Measurements from ENCODE around the gene TULP4.
"Not testable (repeated sequence)": the region's sequence is repeated elsewhere in the genome, so short reads cannot be mapped to it uniquely, and the experiment has no call there.

The TULP4 gene

GRCh38 chr6:158366363-158366762 is 54.1 kb downstream of the TULP4 start:
- no peak for DNase-seq

- no peak for DNase-seq
Observed at GRCh38 chr6:158367816-158368215, 55.6 kb downstream of the TULP4 start.

DNA sequence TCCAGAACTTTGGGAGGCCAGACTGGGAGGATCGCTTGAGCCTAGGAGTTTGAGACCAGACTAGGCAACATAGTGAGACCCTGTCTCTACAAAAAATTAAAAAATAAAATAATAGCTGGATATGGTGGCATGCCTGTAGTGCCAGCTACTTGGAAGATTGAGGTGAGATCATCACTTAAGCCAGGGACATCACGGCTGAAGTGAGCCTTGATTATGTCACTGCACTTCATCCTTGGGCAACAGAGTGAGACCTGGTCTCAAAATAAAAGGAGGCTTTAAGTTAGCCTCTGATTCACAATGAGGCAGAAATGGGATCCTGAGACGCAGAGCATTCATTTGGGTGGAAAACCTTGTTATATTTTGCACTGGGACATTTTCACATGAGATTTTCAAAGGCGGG is 57.0 kb downstream of the TULP4 start:
- no peak for DNase-seq

DNA sequence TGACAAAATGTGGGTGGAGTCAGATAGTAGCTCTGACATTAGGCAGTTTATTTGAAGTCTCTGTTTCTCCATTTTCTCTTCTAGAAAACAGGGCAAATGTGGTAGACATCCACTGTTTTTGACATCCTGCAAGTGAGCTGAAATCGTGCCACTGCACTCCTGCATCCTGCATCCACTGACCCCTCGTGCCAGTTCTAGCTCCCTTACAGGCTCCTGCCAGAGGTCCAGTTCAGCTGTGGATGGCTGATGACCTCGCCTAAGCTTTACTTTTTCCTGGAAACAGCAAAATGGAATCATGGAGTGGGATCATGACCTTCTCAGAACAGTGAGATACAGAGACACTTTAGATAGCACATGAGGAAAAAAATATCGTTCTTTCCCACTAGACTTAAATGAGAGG is 58.5 kb downstream of the TULP4 start:
- DNase-seq, result no peak

DNA sequence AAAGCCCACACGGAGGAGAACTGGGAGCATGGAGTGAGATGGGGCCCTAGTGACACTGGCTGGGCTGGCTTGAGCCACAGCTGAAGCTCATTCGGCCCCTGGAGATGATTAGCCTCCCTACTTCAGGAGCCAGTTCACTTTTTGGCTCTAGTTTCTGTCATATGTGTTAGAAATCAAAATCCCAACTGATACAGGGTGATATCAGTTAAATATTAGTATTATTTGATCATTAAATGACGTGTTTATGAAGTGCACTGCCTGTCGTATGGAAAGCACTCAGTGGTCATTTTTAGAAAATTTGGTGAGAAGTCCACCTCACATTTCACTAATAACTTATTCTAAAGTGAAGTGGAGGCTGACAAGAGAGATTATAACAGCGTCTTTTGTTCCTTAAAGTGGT is 59.0 kb downstream of the TULP4 start:
- no peak for DNase-seq

DNA sequence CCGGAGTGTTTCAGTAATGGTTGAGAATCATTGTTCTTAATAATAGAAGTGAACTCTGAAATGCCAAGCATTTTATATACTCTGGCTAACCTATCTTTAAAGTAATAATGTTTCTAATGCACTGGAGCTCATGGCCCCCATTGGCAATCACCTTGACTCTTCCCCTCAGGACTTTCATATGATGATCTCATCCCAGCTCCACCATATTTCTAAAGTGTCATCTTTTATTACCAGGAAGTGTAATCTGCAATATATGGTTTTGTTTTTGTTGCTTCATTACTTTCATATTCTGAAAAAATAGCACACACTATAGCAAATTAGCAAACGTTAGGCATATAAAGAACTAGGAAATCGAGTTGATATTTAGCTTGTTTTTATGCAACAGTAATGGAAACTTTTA is 60.3 kb downstream of the TULP4 start:
- no peak for DNase-seq

- DNase-seq, result no peak
Observed at GRCh38 chr6:158373214-158373613, 60.9 kb downstream of the TULP4 start.

- DNase-seq, result no peak
Observed at GRCh38 chr6:158374020-158374419, 61.8 kb downstream of the TULP4 start.

DNA sequence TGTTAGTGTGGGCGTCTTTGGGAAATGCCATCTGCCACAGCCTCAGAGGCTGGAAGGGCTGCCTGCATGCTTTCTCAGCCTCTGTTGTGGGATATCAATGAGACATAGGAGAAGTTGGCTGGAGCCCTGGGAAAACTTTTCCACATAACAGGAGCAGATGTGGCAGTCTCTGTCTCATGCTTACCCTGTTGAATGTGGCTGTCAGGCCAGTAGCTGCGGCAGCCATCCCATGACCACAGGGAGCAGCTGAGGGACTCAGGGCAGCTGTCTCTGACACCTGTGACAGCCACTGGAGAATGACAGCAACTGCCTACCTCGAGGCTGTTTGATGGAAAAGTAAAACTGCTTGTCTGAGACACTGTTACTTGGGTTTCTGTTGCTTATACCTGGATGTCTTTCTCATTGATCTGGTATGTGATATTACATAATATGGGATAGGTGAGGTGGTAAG is 64.4 kb downstream of the TULP4 start:
- DNase-seq, result no peak

DNA sequence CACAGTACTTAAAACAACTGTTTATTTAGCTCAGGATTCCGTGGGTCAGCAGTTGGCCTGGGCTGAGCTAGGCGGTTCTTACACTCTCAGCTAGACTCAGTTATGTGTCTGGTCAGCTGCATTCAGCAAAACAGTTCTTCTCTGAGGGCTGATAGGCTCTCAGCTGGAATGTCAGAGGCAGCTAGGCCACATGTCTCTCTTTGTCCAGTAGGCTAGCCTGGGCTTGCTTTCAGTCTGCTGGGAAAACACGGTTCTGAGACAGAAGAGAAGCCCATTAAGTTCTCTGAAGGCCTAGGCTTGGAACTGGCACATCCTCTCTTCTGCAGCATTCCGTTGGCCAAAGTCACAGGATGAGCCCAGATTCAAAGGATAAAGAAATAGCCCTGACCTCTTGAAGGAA is 65.6 kb downstream of the TULP4 start:
- DNase-seq, result no peak

DNA sequence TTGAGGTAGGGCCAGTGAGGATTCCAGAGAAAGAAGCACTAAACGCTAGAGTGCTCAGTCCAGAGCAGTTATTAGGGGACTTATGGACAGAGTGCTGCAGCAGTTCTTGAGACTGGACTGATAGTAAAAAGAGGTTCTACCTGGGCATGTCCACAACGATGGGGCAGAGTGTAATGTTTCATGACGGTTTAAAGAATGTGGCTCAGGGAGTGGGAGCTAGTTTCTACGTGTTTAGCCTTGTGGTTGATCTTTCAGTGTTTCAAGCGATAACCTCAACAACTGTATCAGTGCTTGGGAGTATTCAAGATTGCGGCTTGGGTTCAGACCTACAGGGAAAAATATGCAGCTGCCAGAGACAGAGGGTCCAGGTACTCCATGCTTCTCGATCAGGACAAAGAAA is 67.1 kb downstream of the TULP4 start:
- no peak for DNase-seq

DNA sequence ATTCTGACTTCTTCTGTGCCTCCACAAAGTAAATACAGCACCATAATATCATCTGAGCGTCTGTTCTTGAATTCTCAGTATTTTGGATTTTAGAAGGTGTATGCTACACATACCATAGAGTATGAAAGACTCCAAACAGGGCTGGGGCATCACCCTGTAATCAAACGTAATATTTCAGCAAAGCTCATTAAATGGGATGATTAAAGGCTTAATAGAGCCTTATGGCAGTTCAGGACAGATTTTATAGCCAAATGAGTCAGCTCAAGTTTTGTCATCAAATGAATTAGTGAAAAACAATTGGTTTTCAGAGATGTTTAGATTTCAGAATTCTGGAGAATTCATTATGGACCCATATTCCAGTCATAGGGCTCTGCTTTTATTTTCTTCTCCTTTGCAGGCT is 68.9 kb downstream of the TULP4 start:
- no peak for DNase-seq

DNA sequence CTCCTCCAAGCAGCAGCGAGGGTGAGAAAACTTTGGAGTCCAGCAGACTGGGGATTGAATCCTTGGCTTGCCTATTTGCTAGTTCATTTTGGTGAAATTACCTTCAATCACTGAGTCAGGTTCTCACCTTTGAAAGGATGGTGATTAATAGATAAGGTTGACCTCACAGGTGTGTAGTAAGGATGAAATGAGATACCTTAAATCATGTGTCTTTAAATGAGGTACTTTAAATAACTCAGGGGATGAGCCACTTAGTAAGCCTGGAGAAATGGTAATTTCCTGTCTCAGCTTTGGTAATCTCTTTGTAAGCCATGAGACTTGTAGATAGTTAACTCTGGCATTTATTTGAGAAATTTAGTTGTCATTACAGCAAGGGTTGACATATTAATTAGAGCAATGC is 70.2 kb downstream of the TULP4 start:
- no peak for DNase-seq

DNA sequence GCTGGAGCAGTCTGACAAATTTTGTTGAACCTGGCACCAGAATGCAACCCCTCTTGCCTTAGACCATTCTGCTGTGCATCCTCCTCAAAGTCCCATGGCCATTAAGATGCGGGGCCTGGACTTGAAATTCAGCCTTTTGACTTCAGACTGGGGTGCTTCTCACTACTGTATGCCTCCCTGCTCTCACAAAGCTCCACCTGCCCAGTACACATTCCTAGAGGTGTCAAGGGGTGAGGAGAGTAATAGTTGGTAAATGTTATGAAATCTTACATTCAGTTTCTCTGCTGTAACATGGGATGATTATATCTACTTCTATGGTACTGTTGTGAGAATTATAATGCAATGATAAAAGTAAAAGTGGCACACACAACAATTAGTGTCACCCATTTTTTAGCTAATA is 70.8 kb downstream of the TULP4 start:
- no peak for DNase-seq

DNA sequence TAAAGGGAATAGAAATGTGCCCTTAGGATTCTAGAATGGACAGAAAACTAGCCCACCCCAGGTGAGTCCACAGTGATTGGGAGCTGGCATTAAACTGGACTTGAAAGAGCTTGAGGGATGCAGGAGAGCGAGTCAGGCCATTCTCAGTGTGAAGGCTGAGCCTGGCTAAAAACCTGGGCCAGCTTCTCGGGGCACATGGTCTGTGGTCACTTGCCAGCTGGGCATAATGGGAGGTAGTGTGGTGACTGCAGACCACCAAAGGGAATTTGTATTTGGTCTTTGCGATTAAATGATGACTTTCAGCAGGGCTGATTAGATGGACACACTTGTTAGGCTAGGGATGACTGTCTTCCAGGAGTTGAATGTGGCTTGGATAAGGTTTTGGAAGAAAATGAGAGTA is 71.3 kb downstream of the TULP4 start:
- DNase-seq, result no peak

DNA sequence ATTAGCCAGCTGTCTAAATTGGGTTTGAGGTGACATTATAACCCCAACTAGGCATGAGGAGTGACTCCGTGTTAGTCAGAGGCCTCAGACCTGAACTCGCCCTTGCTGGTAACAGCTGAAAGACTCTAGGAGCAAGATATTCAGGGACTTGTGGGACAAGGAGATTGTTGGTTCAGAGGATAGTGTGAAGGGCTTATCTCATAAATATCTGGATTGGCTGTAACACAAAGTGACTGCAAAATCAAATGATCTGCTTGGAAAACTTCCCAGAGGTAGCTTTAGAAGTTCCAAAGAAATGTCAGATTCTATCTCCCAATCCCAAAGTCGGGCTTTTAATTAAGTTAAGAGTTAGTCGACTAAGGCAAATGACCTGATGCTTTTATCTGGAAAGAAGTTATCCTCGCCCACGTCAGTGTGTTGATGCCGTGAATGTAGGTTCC is 72.4 kb downstream of the TULP4 start:
- DNase-seq, result no peak

DNA sequence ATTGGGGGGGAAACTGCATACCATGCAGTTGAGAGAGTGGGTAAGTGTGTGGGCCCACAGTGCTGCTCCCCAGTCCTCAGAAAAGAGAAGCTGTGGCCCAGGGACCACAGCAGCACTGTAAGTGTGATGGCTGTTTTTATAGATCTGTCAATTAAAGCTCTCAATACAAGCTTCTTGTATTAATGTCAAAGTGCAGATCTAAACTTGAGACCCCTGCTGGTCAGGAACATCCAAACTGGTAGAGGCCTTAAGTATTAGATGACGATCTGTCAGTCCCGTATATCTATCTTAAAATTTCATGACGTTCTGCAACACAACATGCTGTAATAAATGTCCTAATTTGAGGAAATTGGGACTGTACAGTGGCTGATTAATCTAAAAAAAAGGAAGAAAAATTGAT is 74.8 kb downstream of the TULP4 start:
- DNase-seq, result peak; percentile 11

DNA sequence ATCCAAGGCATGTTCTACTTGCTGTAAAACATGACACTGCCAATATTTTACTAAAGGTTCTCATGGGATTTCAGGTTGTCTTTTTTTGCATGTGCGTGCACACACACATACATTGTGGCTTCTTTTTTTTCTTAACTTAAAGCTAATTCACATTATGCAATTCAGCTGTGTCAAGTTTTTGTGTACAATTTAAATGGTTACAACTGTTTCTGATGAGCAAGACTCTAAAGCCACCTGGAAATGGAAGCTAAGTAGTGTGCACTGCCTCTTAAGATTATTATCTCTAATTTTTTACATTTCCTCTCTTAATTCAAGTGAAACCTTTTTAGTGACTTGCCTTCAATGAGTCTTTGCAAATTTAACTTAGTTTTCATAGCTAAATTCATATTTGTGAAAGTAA is 75.3 kb downstream of the TULP4 start:
- no peak for DNase-seq

DNA sequence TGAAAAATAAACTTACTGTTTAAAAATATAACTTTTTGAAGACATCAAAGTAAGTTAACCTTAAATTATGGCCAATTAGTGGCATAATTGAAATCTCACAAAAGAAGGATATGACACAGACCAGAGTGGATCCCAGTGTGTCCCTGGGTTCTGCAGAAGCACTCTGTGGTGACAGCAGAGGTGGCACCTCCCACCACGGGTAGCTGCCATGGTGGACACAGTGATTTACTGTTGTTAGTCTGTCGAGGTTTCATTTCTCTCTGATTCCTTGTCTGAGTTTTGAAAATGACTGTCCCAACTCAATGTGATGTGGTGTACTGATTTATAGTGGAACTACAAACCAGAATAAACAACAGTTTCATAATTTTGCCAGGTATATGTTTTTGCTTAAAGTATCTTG is 76.5 kb downstream of the TULP4 start:
- DNase-seq, result peak; percentile 27

DNA sequence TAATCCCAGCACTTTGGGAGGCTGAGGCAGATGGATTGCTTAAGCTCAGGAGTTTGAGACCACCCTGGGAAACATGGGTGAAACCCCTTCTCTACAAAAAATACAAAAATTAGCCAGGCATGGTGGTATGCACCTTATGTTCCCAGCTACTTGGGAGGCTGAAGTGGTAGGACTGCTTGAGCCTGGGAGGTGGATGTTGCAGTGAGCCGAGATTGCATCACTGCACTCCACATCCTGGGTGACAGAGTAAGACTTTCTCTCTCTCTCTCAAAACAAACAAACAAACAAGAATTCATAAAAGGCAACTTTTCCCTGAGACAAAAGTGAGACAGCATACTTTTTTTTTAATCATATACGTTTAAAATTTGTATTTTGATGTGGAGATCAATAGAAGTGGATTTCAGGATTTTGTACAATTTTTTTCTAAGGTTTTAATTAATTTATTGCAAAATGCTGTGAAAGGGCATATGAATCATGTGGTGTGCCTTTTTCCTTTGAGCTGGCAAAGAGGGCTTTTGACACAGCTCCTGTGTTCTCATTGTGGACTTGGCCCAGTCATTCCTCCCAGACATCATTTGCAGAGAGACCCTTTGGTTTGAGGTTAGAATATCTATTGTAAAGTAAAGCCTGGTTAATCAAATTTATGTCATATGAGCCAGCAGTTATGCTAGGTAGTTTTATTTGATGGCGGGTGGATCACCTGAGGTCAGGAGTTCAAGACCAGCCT is 77.1 kb downstream of the TULP4 start:
- peak; percentile 9 for DNase-seq

GRCh38 chr6:158391276-158391675 is 79.0 kb downstream of the TULP4 start:
- DNase-seq, result no peak

DNA sequence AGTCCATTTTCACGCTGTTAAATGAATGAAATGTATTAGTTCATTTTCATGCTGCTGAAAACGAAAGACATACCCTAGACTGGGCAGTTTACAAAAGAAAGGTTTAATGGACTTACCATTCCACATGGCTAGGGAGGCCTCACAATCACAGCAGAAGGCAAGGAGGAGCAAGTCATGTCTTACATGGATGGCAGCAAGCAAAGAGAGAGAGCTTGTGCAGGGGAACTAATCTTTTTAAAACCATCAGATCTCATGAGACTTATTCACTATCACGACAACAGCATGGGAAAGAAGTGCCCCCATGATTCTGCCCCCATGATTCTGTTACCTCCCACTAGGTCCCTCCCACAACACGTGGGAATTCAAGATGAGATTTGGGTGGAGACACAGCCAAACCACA is 79.7 kb downstream of the TULP4 start:
- DNase-seq, result not testable (repeated sequence)

DNA sequence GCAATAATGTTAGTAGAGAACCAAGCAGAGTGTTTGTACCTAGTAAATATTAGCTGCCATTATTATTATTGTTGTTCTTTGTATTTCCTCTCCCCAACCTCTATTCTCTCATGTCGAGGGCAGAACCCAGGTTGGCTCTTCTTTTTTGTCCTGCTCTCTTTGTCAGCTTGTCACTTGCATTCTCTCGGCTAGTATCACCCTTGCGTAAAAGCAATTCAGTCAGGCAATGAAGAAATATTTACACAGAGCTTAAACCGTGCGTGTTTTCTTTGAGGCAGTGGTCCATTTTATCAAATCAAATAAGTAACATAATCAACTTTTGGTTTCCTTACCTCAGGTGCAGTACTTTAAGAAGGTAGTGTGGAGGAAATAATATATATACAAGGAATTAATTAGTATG is 83.9 kb downstream of the TULP4 start:
- no peak for DNase-seq

- no peak for DNase-seq
Observed at GRCh38 chr6:158397578-158397977, 85.3 kb downstream of the TULP4 start.

GRCh38 chr6:158398252-158399024 is 86.2 kb downstream of the TULP4 start:
- DNase-seq, result no peak
